ENCODE results near the gene RAB20. TPM values are rescaled to one million over a fixed set of nuclear protein-coding genes. Genes with fewer than 3 reads are reported as not detected.

RAB20 gene
- total RNA-seq, 1 donor from 2014 or later: 10.0 TPM

GRCh38 chr13:110518226-110518525, 43.3 kb downstream of the RAB20 start:
- peaks cover 22% of the 10 kb centered on the region for H3K36me3 Mint-ChIP-seq (ENCODE audit: unreplicated experiment)
- no peak for TF ChIP-seq CTCF (IDR thresholded peaks at IDR 0.05)
- H3K27me3 Mint-ChIP-seq (ENCODE audit: unreplicated experiment): no peaks in the 10 kb centered on the region
- peaks cover 43% of the 10 kb centered on the region for H3K4me1 Mint-ChIP-seq (ENCODE audit: unreplicated experiment)
- no peak overlapping the region for H3K27ac Mint-ChIP-seq (ENCODE audit: unreplicated experiment)
- DNase-seq (ENCODE audit: extremely low spot score, unreplicated experiment): no peak
- H3K9me3 Mint-ChIP-seq (ENCODE audit: unreplicated experiment): no peaks in the 10 kb centered on the region
- no peak overlapping the region for H3K4me3 Mint-ChIP-seq (ENCODE audit: unreplicated experiment)

- no peak for DNase-seq (ENCODE audit: extremely low spot score, unreplicated experiment)
- Mint-ChIP-seq H3K4me3 (ENCODE audit: unreplicated experiment) (no peak overlapping the region), H3K27me3 (ENCODE audit: unreplicated experiment) (no peaks in the 10 kb centered on the region), H3K36me3 (ENCODE audit: unreplicated experiment) (peaks cover 24% of the 10 kb centered on the region), H3K9me3 (ENCODE audit: unreplicated experiment) (no peaks in the 10 kb centered on the region), H3K27ac (ENCODE audit: unreplicated experiment) (peak overlapping the region; percentile 8), H3K4me1 (ENCODE audit: unreplicated experiment) (peaks cover 38% of the 10 kb centered on the region)
- no peak for TF ChIP-seq CTCF (IDR thresholded peaks at IDR 0.05)
These were observed 43.9 kb downstream of the RAB20 start for GRCh38 chr13:110517505-110518225.

GRCh38 chr13:110516500-110516899, 45.0 kb downstream of the RAB20 start:
- no peak for DNase-seq (ENCODE audit: extremely low spot score, unreplicated experiment)
- Mint-ChIP-seq H3K9me3 (ENCODE audit: unreplicated experiment) (no peaks in the 10 kb centered on the region), H3K4me3 (ENCODE audit: unreplicated experiment) (no peak overlapping the region), H3K36me3 (ENCODE audit: unreplicated experiment) (peaks cover 30% of the 10 kb centered on the region), H3K27me3 (ENCODE audit: unreplicated experiment) (no peaks in the 10 kb centered on the region), H3K27ac (ENCODE audit: unreplicated experiment) (no peak overlapping the region), H3K4me1 (ENCODE audit: unreplicated experiment) (peaks cover 29% of the 10 kb centered on the region)
- no peak for TF ChIP-seq CTCF (IDR thresholded peaks at IDR 0.05)

GRCh38 chr13:110512198-110512740, 49.3 kb downstream of the RAB20 start:
- peaks cover 20% of the 10 kb centered on the region for H3K4me1 Mint-ChIP-seq (ENCODE audit: unreplicated experiment)
- DNase-seq (ENCODE audit: extremely low spot score, unreplicated experiment): no peak
- no peaks in the 10 kb centered on the region for H3K27me3 Mint-ChIP-seq (ENCODE audit: unreplicated experiment)
- no peaks in the 10 kb centered on the region for H3K9me3 Mint-ChIP-seq (ENCODE audit: unreplicated experiment)
- peaks cover 52% of the 10 kb centered on the region for H3K36me3 Mint-ChIP-seq (ENCODE audit: unreplicated experiment)
- no peak overlapping the region for H3K4me3 Mint-ChIP-seq (ENCODE audit: unreplicated experiment)
- H3K27ac Mint-ChIP-seq (ENCODE audit: unreplicated experiment): no peak overlapping the region
- TF ChIP-seq CTCF (IDR thresholded peaks at IDR 0.05): no peak

GRCh38 chr13:110511509-110512181, 49.9 kb downstream of the RAB20 start:
- DNase-seq (ENCODE audit: extremely low spot score, unreplicated experiment): no peak
- no peak for TF ChIP-seq CTCF (IDR thresholded peaks at IDR 0.05)
- Mint-ChIP-seq H3K36me3 (ENCODE audit: unreplicated experiment) (peaks cover 59% of the 10 kb centered on the region), H3K27me3 (ENCODE audit: unreplicated experiment) (no peaks in the 10 kb centered on the region), H3K4me1 (ENCODE audit: unreplicated experiment) (peaks cover 24% of the 10 kb centered on the region), H3K27ac (ENCODE audit: unreplicated experiment) (peak overlapping the region; percentile 11), H3K9me3 (ENCODE audit: unreplicated experiment) (no peaks in the 10 kb centered on the region), H3K4me3 (ENCODE audit: unreplicated experiment) (no peak overlapping the region)
